NT2/D1 (cell line): ENCODE measurements around the gene ADPRS.

Experiments used
- DNase-seq: peaks from one replicate; pipeline ENCODE4 v3.0.0-alpha.2; 2011; ENCODE audit warnings: low read depth, low spot score
- H3K27me3 ChIP-seq: 2 replicates; pipeline ENCODE4 v1.6.0; 2011; ENCODE audit warnings: mild to moderate bottlenecking; ENCODE audit not compliant: insufficient read length, insufficient read depth
- H3K36me3 ChIP-seq: 2 replicates; pipeline ENCODE4 v1.6.1; 2011; ENCODE audit warnings: mild to moderate bottlenecking, low read length, mixed read lengths; ENCODE audit not compliant: insufficient read depth, insufficient read length
- H3K4me1 ChIP-seq: 2 replicates; pipeline ENCODE4 v1.5.1; 2011; ENCODE audit not compliant: insufficient read depth, insufficient read length
- H3K4me3 ChIP-seq: 2 replicates; pipeline ENCODE4 v1.5.1; 2011; ENCODE audit warnings: low read depth; ENCODE audit not compliant: insufficient read length
- H3K9ac ChIP-seq: 2 replicates; pipeline ENCODE4 v1.6.0; 2011; ENCODE audit warnings: low read depth; ENCODE audit not compliant: insufficient read length
- H3K9me3 ChIP-seq: 2 replicates; pipeline ENCODE4 v1.5.1; 2011; ENCODE audit warnings: mild to moderate bottlenecking, low read length; ENCODE audit not compliant: insufficient read depth
- SUZ12 ChIP-seq: IDR thresholded peaks from 2 replicates; pipeline ENCODE4 v1.6.1; 2011; ENCODE audit not compliant: insufficient read length, insufficient read depth; ENCODE audit errors: extremely low read depth
- YY1 ChIP-seq: IDR thresholded peaks from 2 replicates; pipeline ENCODE4 v1.6.1; 2011; ENCODE audit not compliant: insufficient read length, insufficient read depth
- ZNF274 ChIP-seq: IDR thresholded peaks from 2 replicates; pipeline ENCODE4 v1.6.1; 2011; ENCODE audit warnings: mild to moderate bottlenecking, low read depth, low read length

ADPRS gene

DNA sequence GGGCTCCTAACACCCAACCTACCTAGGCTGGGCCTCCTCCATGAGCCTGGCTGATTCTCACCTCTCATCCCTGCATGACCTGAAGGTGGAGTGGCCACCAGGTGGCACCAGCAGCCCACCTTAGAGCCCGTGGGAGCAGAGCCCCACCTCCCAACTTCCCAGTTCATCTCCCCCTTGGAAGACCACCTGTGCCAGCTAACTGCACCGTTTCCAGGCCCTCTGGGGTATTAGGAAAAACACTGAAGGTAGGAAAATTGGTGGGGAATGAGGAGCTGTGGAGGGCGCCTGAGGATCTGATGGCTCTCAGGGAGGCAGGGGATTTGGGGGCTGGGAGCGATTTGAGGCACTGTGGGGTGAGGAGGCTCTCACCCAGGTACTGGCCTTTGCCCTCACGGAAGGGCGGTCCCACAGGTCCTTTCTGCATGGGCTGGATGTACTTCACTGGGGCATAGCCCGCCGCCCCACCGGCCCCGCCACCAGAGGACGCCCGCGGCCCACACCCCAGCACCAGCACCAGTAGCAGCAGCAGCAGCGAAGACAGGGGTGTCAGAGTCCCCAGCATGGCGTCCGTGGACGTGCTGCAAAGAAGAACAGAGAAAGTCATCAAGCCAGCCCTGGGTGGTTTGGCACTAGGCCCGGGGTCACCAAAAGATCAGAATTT lies 11.1 kb downstream of the ADPRS start:
- H3K4me1 ChIP-seq: peaks cover 19% of the 10 kb centered on the region
- no peaks in the 10 kb centered on the region for H3K27me3 ChIP-seq
- H3K9me3 ChIP-seq: no peaks in the 10 kb centered on the region
- TF ChIP-seq YY1 (no peak), ZNF274 (no peak), SUZ12 (no peak)
- H3K36me3 ChIP-seq: peaks cover 21% of the 10 kb centered on the region
- DNase-seq: peak; percentile 84
- no peak overlapping the region for H3K9ac ChIP-seq
- H3K4me3 ChIP-seq: no peak overlapping the region

DNA sequence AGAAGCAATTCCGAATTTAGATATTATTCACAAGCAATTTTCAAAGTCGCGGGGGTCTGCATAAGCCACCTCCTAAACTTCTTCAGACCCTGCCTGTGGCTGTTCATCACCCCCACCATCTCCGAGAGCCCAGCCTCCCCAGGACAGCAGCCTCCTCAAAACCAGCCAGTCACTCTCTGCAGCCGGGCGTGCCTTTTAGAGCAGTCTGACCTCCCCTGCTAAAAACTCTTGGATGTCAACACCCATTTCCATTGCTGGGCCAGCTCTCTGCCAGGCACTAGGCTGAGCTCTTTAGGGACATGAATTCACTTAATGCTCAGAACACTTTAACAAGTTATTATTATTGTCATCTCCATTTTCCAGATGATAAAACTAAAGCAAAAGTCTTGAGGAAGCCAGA lies 11.7 kb downstream of the ADPRS start:
- no peaks in the 10 kb centered on the region for H3K9me3 ChIP-seq
- peaks cover 16% of the 10 kb centered on the region for H3K36me3 ChIP-seq
- H3K9ac ChIP-seq: no peak overlapping the region
- no peaks in the 10 kb centered on the region for H3K27me3 ChIP-seq
- TF ChIP-seq YY1: no peak
- no peak for TF ChIP-seq ZNF274
- no peak for TF ChIP-seq SUZ12
- peaks cover 19% of the 10 kb centered on the region for H3K4me1 ChIP-seq
- no peak for DNase-seq
- H3K4me3 ChIP-seq: no peak overlapping the region

DNA sequence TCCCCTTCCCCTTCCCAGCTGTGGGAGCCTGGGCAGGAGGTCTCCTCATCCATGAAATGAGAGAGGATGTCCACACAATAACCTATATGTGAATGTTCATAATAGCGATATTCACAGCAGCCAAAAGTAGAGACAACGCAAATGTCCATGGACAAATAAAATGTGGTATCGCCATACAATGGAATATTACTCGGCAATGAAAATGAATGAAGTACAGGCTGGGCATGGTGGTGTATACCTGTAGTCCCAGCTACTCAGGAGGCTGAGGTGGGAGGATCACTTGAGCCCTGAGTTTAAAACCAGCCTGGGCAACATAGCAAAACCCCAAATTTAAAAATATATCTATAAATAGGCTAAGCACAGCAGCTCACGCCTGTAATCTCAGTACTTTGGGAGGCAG lies 12.9 kb downstream of the ADPRS start:
- TF ChIP-seq ZNF274 (no peak), SUZ12 (no peak), YY1 (no peak)
- Histone ChIP-seq H3K4me3 (no peak overlapping the region), H3K36me3 (peaks cover 4% of the 10 kb centered on the region), H3K4me1 (peaks cover 20% of the 10 kb centered on the region), H3K9ac (no peak overlapping the region), H3K27me3 (no peaks in the 10 kb centered on the region), H3K9me3 (no peaks in the 10 kb centered on the region)
- no peak for DNase-seq

DNA sequence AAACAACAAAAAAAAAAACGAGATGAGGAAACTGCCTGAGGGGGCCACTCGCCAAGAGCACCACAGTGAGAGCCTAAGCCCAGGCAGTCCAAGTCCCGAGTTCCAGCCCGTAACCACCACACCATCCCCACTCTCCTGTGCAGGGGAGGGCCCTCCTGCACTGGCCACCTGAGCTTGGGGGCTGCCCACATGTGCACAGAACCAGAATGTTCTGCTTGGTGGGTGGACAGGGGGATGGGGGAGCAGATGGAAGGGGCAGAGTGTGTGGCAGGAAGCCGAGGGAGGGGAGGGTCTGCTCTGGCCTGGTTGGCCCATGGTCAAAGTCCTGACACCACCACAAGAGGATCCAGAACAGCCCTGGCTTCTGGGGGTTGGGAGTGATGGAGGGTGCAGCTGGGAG lies 17.6 kb downstream of the ADPRS start:
- DNase-seq: no peak
- H3K9ac ChIP-seq: no peak overlapping the region
- no peaks in the 10 kb centered on the region for H3K9me3 ChIP-seq
- TF ChIP-seq SUZ12 (no peak), YY1 (no peak), ZNF274 (no peak)
- H3K36me3 ChIP-seq: no peaks in the 10 kb centered on the region
- peaks cover 20% of the 10 kb centered on the region for H3K4me1 ChIP-seq
- no peak overlapping the region for H3K4me3 ChIP-seq
- H3K27me3 ChIP-seq: no peaks in the 10 kb centered on the region

DNA sequence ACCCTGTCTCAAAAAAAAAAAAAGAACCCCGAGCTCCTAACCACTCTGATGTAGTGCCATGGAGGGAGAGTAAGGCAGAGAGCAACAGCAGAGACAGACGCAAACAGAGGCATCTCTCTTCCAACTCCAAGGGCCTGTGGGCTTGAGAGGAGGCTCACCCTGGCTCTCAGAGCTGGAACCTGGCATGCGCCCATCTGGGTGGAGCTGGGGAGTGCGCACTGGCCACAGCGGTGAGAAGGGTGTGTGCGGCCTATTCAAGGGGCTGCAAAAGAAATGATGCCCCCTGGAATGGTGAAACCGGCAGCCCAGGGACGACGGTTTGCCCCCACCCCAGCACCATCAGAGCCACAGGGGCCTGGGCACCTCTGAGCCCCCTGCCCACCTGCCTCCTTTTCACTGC lies 18.7 kb downstream of the ADPRS start:
- TF ChIP-seq YY1 (no peak), ZNF274 (no peak), SUZ12 (no peak)
- H3K4me1 ChIP-seq: peaks cover 20% of the 10 kb centered on the region
- no peaks in the 10 kb centered on the region for H3K9me3 ChIP-seq
- H3K9ac ChIP-seq: no peak overlapping the region
- no peak for DNase-seq
- H3K4me3 ChIP-seq: no peak overlapping the region
- no peaks in the 10 kb centered on the region for H3K27me3 ChIP-seq
- no peaks in the 10 kb centered on the region for H3K36me3 ChIP-seq

DNA sequence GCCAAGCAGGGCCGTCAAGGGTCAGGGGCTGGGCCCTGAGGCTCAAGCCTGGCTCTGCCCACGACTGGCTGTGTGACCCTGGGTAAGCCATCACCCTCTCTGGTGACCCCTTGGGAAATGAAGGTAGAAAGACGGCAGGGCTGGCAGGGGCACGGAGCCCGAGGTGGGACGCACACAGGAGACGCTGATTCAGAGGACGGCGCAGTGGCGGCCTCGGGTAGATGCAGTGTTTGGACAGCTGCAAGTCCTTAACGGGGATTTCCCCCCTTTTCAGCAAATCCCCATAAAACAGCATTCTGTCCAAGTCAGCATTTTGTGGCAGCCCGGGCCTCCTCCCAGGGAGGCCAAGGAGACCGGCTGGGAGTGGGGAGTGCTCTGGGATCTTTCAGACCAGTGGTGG lies 19.6 kb downstream of the ADPRS start:
- Histone ChIP-seq H3K36me3 (no peaks in the 10 kb centered on the region), H3K4me1 (peaks cover 23% of the 10 kb centered on the region), H3K4me3 (no peak overlapping the region), H3K9ac (no peak overlapping the region), H3K27me3 (no peaks in the 10 kb centered on the region), H3K9me3 (no peaks in the 10 kb centered on the region)
- TF ChIP-seq ZNF274 (no peak), YY1 (no peak), SUZ12 (no peak)
- DNase-seq: no peak

DNA sequence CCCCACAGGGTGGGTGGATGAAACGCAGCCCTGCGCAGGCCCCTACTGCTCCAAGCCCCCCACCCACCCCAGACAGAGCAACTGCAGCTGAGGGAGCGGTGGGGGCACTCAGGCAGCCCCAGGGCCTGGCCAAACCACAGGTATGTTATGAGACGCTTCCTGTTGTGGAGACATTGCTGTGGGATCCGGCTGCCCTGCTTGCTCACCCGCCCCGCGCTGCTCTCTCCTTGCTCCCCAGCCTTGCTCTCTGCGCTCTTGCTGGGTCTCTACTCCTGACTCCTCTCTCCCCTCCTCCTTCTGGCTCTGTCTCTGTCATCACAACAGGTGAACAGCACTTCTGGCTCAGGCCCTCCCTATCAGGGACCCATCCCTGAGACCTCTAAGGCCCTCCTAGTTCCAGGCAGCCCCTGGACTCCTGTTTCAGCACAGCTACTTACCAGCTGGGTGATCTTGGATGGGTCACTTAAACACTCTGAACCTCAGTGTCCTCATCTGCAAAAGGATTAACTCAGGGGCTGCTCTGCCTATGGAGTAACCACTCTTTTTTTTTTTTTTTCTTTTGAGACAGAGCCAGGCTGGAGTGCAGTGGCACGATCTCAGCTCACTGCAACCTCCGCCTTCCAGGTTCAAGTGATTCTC lies 20.5 kb downstream of the ADPRS start:
- no peak for DNase-seq
- no peaks in the 10 kb centered on the region for H3K27me3 ChIP-seq

More for the DNA sequence above, 20.5 kb downstream of the ADPRS start:
- H3K4me3 ChIP-seq: no peak overlapping the region
- peaks cover 27% of the 10 kb centered on the region for H3K4me1 ChIP-seq
- TF ChIP-seq YY1 (no peak), SUZ12 (no peak), ZNF274 (no peak)
- H3K36me3 ChIP-seq: no peaks in the 10 kb centered on the region
- H3K9me3 ChIP-seq: no peaks in the 10 kb centered on the region
- no peak overlapping the region for H3K9ac ChIP-seq
